ENCODE results near the gene ZNF749.
A peak's percentile ranks its signal among the peaks of the same experiment; 100 is the strongest.
"Not testable (repeated sequence)": the region's sequence is repeated elsewhere in the genome, so short reads cannot be mapped to it uniquely, and the experiment has no call there.

ZNF749 gene

GRCh38 chr19:57473646-57474045 lies 38.5 kb downstream of the ZNF749 start:
- no peak for DNase-seq

GRCh38 chr19:57477191-57478008 lies 42.3 kb downstream of the ZNF749 start, which contains the start of gene ZNF772:
ZNF772 (minus strand) TSS chr19:57477566; CDS start chr19:57477309, 257 bp downstream.
- DNase-seq, result peak; percentile 45 to 97

GRCh38 chr19:57487477-57488298 lies 52.6 kb downstream of the ZNF749 start, which contains the start of gene ZNF419:
ZNF419 (plus strand) TSS chr19:57487750; CDS start chr19:57487951, 201 bp downstream.
- peak in 1 of 2 experiments; percentile 76 for DNase-seq

- DNase-seq, result not testable (repeated sequence)
Measured at GRCh38 chr19:57488299-57488644, 53.1 kb downstream of the ZNF749 start.

Data from cerebellar nuclear complex (tissue), 1 donor.